Smooth muscle cell (in vitro differentiated cells): ENCODE measurements around the gene ZNFX1. TPM values are rescaled to one million over a fixed set of nuclear protein-coding genes. Genes with fewer than 3 reads are reported as not detected.

ENCODE experiments used
- DNase-seq: peaks from one replicate; lab custom pipeline; 2025; ENCODE audit not compliant: unreplicated experiment; lab: John Stamatoyannopoulos, UW
- H2AFZ ChIP-seq: fragments of 200-600 bp; sonication (generic); 2 replicates; pipeline ENCODE4 v1.6.0; 2016; ENCODE audit warnings: antibody characterized with exemption, low read depth, mild to moderate bottlenecking
- H3F3A ChIP-seq: fragments of 200-600 bp; sonication (generic); 2 replicates; pipeline ENCODE4 v1.6.0; 2017; ENCODE audit warnings: antibody characterized with exemption, low read depth
- H3K27ac ChIP-seq: fragments of 200-600 bp; sonication (generic); 2 replicates; pipeline ENCODE4 v1.5.1; 2016; ENCODE audit warnings: low read depth, mild to moderate bottlenecking
- H3K27me3 ChIP-seq: fragments of 200-600 bp; sonication (generic); 2 replicates; pipeline ENCODE4 v1.6.1; 2016; ENCODE audit warnings: low read depth, mild to moderate bottlenecking
- H3K36me3 ChIP-seq: fragments of 200-600 bp; sonication (generic); 2 replicates; pipeline ENCODE4 v1.5.1; 2016; ENCODE audit warnings: low read depth
- H3K4me1 ChIP-seq: fragments of 200-600 bp; sonication (generic); 2 replicates; pipeline ENCODE4 v1.5.1; 2016; ENCODE audit warnings: low read depth
- H3K4me2 ChIP-seq: fragments of 200-600 bp; sonication (generic); 2 replicates; pipeline ENCODE4 v1.6.0; 2016; ENCODE audit warnings: mild to moderate bottlenecking
- H3K4me3 ChIP-seq: fragments of 200-600 bp; sonication (generic); 2 replicates; pipeline ENCODE4 v1.5.1; 2016; ENCODE audit warnings: mild to moderate bottlenecking
- H3K79me2 ChIP-seq: fragments of 200-600 bp; sonication (generic); 2 replicates; pipeline ENCODE4 v1.6.0; 2016; ENCODE audit warnings: low read depth, mild to moderate bottlenecking
- H3K9ac ChIP-seq: fragments of 200-600 bp; sonication (generic); 2 replicates; pipeline ENCODE4 v1.6.0; 2016; ENCODE audit warnings: low read depth
- H3K9me3 ChIP-seq: fragments of 200-600 bp; sonication (generic); replicated peaks from 2 replicates; pipeline ENCODE4 v1.5.1; 2016; ENCODE audit warnings: low read depth
- H4K20me1 ChIP-seq: fragments of 200-600 bp; sonication (generic); 2 replicates; pipeline ENCODE4 v1.6.0; 2016; ENCODE audit warnings: low read depth
- CTCF ChIP-seq: fragments of 200-600 bp; sonication (generic); IDR thresholded peaks from 2 replicates; pipeline ENCODE4 v1.5.1; 2017; ENCODE audit warnings: borderline replicate concordance, mild to moderate bottlenecking, antibody characterized with exemption; ENCODE audit not compliant: insufficient read depth, poor library complexity, severe bottlenecking
- WGBS: methylation state at CpG from one replicate; pipeline ENCODE4 v1.1.7; 2016; ENCODE audit warnings: low lambda C conversion rate; 5-methylcytosine and 5-hydroxymethylcytosine counted together
- polyA plus RNA-seq: library from polyadenylated mRNA; unstranded; fragments of >200 nt; fragmentation: Nextera tagmentation; extraction: Ambion mirVana; gene quantifications from 2 replicates; pipeline ENCODE4 v1.2.1, GENCODE V29; 2016
- total RNA-seq: library from RNA; depleted of rRNA; stranded (reverse); fragments of >200 nt; gene quantifications from 2 replicates; pipeline ENCODE4 v1.2.3, GENCODE V29; 2014

The ZNFX1 gene
- total and polyA plus RNA-seq, 2 experiments from 2014 or later, result 15.9 to 16.4 TPM

DNA sequence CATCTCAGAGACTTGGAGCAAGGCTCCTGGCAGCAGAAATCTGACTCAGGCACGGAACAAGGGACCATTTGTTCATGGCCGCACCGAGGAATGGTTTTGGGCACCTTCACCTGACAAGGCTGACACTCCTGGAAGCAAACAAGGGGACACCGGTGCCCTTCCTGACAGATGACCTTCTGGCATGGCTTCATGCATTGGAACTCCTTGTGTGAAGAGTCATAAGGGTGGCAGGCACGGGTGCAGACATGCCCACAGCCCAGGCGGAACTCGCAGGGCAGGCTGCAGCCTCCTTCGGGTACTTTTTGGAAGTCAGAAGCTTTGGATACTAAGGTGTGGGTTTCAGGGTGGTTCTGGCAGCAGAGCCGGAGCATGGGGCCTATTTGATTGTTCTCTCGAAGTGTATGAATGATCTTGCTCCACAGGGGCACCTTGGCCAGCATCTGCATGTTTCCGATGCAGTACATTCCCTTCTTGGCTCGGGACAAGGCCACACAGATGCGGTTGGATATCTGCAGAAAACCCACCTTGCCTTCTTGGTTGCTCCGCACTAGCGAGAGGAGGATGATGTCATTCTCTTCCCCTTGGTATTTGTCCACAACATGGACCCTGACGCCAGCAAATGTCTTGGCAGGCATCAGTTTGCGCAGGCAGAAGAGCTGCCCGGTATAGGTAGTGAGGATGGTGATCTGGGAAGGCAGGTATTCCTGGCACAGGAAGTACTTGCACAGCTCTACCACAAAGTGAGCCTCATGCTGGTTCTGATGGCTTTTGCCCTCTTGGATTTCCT lies 28.8 kb downstream of the ZNFX1 start:
- Histone ChIP-seq H3K4me3 (no peak overlapping the region), H2AFZ (no peak overlapping the region), H3F3A (peaks cover 10% of the 10 kb centered on the region), H4K20me1 (peaks cover 14% of the 10 kb centered on the region), H3K4me1 (no peaks in the 10 kb centered on the region), H3K36me3 (peaks cover 29% of the 10 kb centered on the region), H3K79me2 (no peaks in the 10 kb centered on the region), H3K9me3 (no peaks in the 10 kb centered on the region), H3K27me3 (no peaks in the 10 kb centered on the region), H3K9ac (no peak overlapping the region), H3K27ac (no peak overlapping the region), H3K4me2 (no peak overlapping the region)
- WGBS, result 98% methylated on average over 18 of the region's 18 CpGs
- no peak for TF ChIP-seq CTCF
- DNase-seq, result no peak

GRCh38 chr20:49248301-49248700 lies 29.6 kb downstream of the ZNFX1 start:
- Histone ChIP-seq H3F3A (peaks cover 10% of the 10 kb centered on the region), H3K9ac (no peak overlapping the region), H3K36me3 (peaks cover 23% of the 10 kb centered on the region), H3K4me1 (no peaks in the 10 kb centered on the region), H3K4me3 (no peak overlapping the region), H3K27ac (no peak overlapping the region), H3K79me2 (no peaks in the 10 kb centered on the region), H3K4me2 (no peak overlapping the region), H3K27me3 (no peaks in the 10 kb centered on the region), H4K20me1 (peaks cover 14% of the 10 kb centered on the region), H3K9me3 (no peaks in the 10 kb centered on the region), H2AFZ (no peak overlapping the region)
- DNase-seq, result no peak
- 94% methylated on average over 10 of the region's 10 CpGs for WGBS
- TF ChIP-seq CTCF, result no peak

DNA sequence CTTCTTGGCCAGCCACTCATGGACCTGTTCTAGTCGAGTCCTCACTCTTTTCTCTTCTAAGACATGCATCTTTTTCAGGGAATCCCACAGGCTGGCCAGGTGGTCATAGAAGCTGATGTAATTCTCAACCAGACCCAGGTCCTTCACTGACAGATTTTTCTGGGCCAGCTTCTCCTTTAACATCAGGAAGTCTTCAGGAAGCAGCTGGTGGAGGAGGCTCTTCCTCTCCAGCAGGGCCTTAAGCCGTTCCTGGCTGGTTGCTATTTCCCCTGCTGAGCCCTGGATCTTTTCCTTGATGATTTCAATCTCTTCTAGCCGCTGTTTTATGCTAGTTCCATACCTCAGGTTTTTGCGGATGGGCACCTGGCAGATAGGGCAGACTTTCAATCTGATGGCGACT lies 30.1 kb downstream of the ZNFX1 start:
- no peak for DNase-seq
- H3K27me3 ChIP-seq, result no peaks in the 10 kb centered on the region
- no peak overlapping the region for H2AFZ ChIP-seq
- H3K4me2 ChIP-seq, result no peak overlapping the region
- peaks cover 9% of the 10 kb centered on the region for H3F3A ChIP-seq
- no peak for TF ChIP-seq CTCF
- peaks cover 14% of the 10 kb centered on the region for H4K20me1 ChIP-seq
- H3K9ac ChIP-seq, result no peak overlapping the region
- no peak overlapping the region for H3K4me3 ChIP-seq
- no peaks in the 10 kb centered on the region for H3K79me2 ChIP-seq
- H3K27ac ChIP-seq, result no peak overlapping the region
- peaks cover 18% of the 10 kb centered on the region for H3K36me3 ChIP-seq
- no peaks in the 10 kb centered on the region for H3K9me3 ChIP-seq
- 88% methylated on average over 5 of the region's 5 CpGs for WGBS
- no peaks in the 10 kb centered on the region for H3K4me1 ChIP-seq
